22Rv1 (cell line): ENCODE data around the gene RITA1.

Experiments
- ZFX ChIP-seq: fragments of 450-650 bp; IDR thresholded peaks from 2 replicates; pipeline ENCODE4 v1.6.1; 2017; ENCODE audit warnings: antibody characterized with exemption, borderline replicate concordance
- TF ChIP-seq, protein P1 (sequence below): fragments of 450-650 bp; IDR thresholded peaks from 2 replicates; pipeline ENCODE4 v1.5.1; 2017; ENCODE audit warnings: mild to moderate bottlenecking

DNA sequence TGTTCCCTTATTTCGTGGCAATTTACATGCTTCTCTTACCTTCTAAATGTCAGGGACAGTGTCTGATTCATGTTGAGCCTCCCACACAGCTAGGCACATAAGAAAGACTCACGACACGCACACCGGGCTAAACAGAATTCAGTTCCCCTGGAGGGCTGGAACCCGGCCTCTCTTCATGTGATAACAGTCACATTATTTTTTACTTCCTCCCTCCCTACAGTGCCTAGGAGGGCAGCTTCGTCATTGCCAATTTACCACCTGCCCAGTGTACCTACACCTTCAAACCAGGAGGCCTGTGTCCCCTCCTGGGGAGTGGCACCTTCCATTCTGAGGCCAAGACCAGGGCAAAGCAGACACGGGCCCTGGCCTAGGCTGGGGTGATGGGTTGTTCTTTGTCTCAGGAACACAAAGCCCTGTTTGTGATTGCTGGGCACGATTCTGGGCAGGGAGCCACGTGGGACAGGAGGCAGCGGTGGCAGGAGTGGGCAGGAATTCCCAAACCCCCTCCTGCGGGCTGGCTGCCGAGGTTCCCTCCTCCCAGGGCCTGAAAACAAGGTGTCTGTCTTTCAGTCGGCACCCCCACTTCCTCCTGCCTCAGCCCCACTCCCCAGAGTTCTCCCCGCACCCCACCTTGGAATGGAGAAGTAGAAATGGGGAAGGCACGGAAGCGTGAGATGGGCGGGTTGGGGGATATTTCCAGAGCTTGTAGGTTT lies 43.2 kb upstream of the RITA1 start:
- TF ChIP-seq, protein P1, sequence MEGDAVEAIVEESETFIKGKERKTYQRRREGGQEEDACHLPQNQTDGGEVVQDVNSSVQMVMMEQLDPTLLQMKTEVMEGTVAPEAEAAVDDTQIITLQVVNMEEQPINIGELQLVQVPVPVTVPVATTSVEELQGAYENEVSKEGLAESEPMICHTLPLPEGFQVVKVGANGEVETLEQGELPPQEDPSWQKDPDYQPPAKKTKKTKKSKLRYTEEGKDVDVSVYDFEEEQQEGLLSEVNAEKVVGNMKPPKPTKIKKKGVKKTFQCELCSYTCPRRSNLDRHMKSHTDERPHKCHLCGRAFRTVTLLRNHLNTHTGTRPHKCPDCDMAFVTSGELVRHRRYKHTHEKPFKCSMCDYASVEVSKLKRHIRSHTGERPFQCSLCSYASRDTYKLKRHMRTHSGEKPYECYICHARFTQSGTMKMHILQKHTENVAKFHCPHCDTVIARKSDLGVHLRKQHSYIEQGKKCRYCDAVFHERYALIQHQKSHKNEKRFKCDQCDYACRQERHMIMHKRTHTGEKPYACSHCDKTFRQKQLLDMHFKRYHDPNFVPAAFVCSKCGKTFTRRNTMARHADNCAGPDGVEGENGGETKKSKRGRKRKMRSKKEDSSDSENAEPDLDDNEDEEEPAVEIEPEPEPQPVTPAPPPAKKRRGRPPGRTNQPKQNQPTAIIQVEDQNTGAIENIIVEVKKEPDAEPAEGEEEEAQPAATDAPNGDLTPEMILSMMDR: no peak
- no peak for TF ChIP-seq ZFX
